KMS-11 (cell line): ENCODE data around the gene WDR89.

ENCODE experiments used
- H2AFZ ChIP-seq: fragments of 200-600 bp; sonication (generic); 2 replicates; pipeline ENCODE4 v1.6.1; 2016; ENCODE audit warnings: antibody characterized with exemption, mixed run types, low read depth
- H3K27ac ChIP-seq: fragments of 200-600 bp; sonication (generic); 2 replicates; pipeline ENCODE4 v1.6.1; 2016; ENCODE audit warnings: mild to moderate bottlenecking, mixed run types
- H3K27me3 ChIP-seq: fragments of 200-600 bp; sonication (generic); 2 replicates; pipeline ENCODE4 v1.6.1; 2017; ENCODE audit warnings: mild to moderate bottlenecking, low read depth, mixed run types, moderate library complexity; ENCODE audit not compliant: insufficient read depth
- H3K36me3 ChIP-seq: fragments of 200-600 bp; sonication (generic); 2 replicates; pipeline ENCODE4 v1.6.1; 2017; ENCODE audit warnings: mild to moderate bottlenecking, mixed run types; ENCODE audit not compliant: insufficient read depth
- H3K4me1 ChIP-seq: fragments of 200-600 bp; sonication (generic); 2 replicates; pipeline ENCODE4 v1.6.1; 2016; ENCODE audit warnings: mild to moderate bottlenecking, low read depth, mixed run types; ENCODE audit not compliant: poor library complexity, severe bottlenecking
- H3K4me2 ChIP-seq: fragments of 200-600 bp; sonication (generic); 2 replicates; pipeline ENCODE4 v1.7.0; 2016; ENCODE audit warnings: mild to moderate bottlenecking, mixed run types
- H3K4me3 ChIP-seq: fragments of 200-600 bp; sonication (generic); IDR thresholded peaks from 2 replicates; pipeline ENCODE4 v1.6.1; 2017; ENCODE audit warnings: low read depth, low read length, mixed read lengths; ENCODE audit not compliant: insufficient read depth
- H3K79me2 ChIP-seq: fragments of 200-600 bp; sonication (generic); 2 replicates; pipeline ENCODE4 v1.6.1; 2016; ENCODE audit warnings: low read depth, mixed run types; ENCODE audit not compliant: insufficient read depth
- H3K9ac ChIP-seq: fragments of 200-600 bp; sonication (generic); 2 replicates; pipeline ENCODE4 v1.6.1; 2016; ENCODE audit warnings: mild to moderate bottlenecking, mixed run types
- H4K20me1 ChIP-seq: fragments of 200-600 bp; sonication (generic); 2 replicates; pipeline ENCODE4 v1.6.1; 2016; ENCODE audit warnings: mild to moderate bottlenecking, mixed run types; ENCODE audit not compliant: insufficient read depth
- CTCF ChIP-seq: fragments of 200-600 bp; sonication (generic); conservative IDR thresholded peaks from 2 replicates; pipeline ENCODE4 v1.6.1; 2017; ENCODE audit warnings: low read depth, mild to moderate bottlenecking, antibody characterized with exemption, low read length, moderate library complexity, mixed read lengths

WDR89 gene

GRCh38 chr14:63650256-63650952, 8.7 kb upstream of the WDR89 start:
- no peak overlapping the region for H3K4me3 ChIP-seq
- H3K27ac ChIP-seq, result no peak overlapping the region; the same call in 1 of the 2 replicates
- 0 out of 2 replicates have a peak overlapping the region, but pooled peaks have one; percentile 7 for H3K4me2 ChIP-seq
- H4K20me1 ChIP-seq, result no peaks in the 10 kb centered on the region
- no peak overlapping the region for H2AFZ ChIP-seq
- peaks cover 8% of the 10 kb centered on the region for H3K4me1 ChIP-seq
- H3K27me3 ChIP-seq, result no peaks in the 10 kb centered on the region
- no peak overlapping the region for H3K9ac ChIP-seq
- no peak for TF ChIP-seq CTCF
- H3K79me2 ChIP-seq, result no peaks in the 10 kb centered on the region
- no peaks in the 10 kb centered on the region for H3K36me3 ChIP-seq

GRCh38 chr14:63647696-63648410, 6.2 kb upstream of the WDR89 start:
- H3K36me3 ChIP-seq, result no peaks in the 10 kb centered on the region
- no peak overlapping the region for H3K9ac ChIP-seq
- no peak overlapping the region for H3K4me2 ChIP-seq
- no peaks in the 10 kb centered on the region for H3K79me2 ChIP-seq
- H3K4me1 ChIP-seq, result peaks cover 12% of the 10 kb centered on the region
- no peak overlapping the region for H3K27ac ChIP-seq
- H3K4me3 ChIP-seq, result no peak overlapping the region
- no peaks in the 10 kb centered on the region for H4K20me1 ChIP-seq
- H3K27me3 ChIP-seq, result no peaks in the 10 kb centered on the region
- no peak overlapping the region for H2AFZ ChIP-seq
- no peak for TF ChIP-seq CTCF

GRCh38 chr14:63644741-63645140, 3.1 kb upstream of the WDR89 start:
- no peak overlapping the region for H3K4me3 ChIP-seq
- H3K27ac ChIP-seq, result no peak overlapping the region
- no peaks in the 10 kb centered on the region for H4K20me1 ChIP-seq
- peaks cover 8% of the 10 kb centered on the region for H3K4me1 ChIP-seq
- peaks cover 5% of the 10 kb centered on the region; the same call in 1 of the 2 replicates for H3K79me2 ChIP-seq
- H2AFZ ChIP-seq, result no peak overlapping the region
- H3K9ac ChIP-seq, result no peak overlapping the region
- H3K4me2 ChIP-seq, result no peak overlapping the region
- no peaks in the 10 kb centered on the region for H3K36me3 ChIP-seq
- TF ChIP-seq CTCF, result no peak
- no peaks in the 10 kb centered on the region for H3K27me3 ChIP-seq

- Histone ChIP-seq H3K79me2 (peaks cover 5% of the 10 kb centered on the region; the same call in 1 of the 2 replicates), H3K4me2 (peak overlapping the region; percentile 81), H2AFZ (peak overlapping the region; percentile 72), H3K36me3 (no peaks in the 10 kb centered on the region), H4K20me1 (no peaks in the 10 kb centered on the region), H3K4me1 (peaks cover 8% of the 10 kb centered on the region), H3K27ac (peak overlapping the region; percentile 91; the same call in 1 of the 2 replicates), H3K4me3 (no peak overlapping the region), H3K27me3 (no peaks in the 10 kb centered on the region), H3K9ac (peak overlapping the region; percentile 78)
- TF ChIP-seq CTCF, result no peak
Measured at GRCh38 chr14:63642656-63643382, 1.1 kb upstream of the WDR89 start.
